Dermis blood vessel endothelial cell (primary cell): ENCODE measurements around the gene CMTM8. TPM values are rescaled to one million over a fixed set of nuclear protein-coding genes. Genes with fewer than 3 reads are reported as not detected.

Experiments used
- DNase-seq: peaks from one replicate; pipeline ENCODE4 v3.0.0; 2010
- total RNA-seq: library from RNA; depleted of rRNA; stranded (reverse); fragments of >200 nt; gene quantifications from 2 replicates; pipeline ENCODE4 v1.2.3, GENCODE V29; 2014

CMTM8 gene
- total RNA-seq, 1 donor from 2014 or later: 4.3 TPM

GRCh38 chr3:32280262-32280910 lies 41.9 kb downstream of the CMTM8 start:
- DNase-seq: peak; percentile 49

GRCh38 chr3:32281570-32282106 lies 43.2 kb downstream of the CMTM8 start:
- no peak for DNase-seq

- DNase-seq: peak; percentile 41
Observed at GRCh38 chr3:32282578-32283154, 44.2 kb downstream of the CMTM8 start.

- DNase-seq: peak; percentile 62
Observed at GRCh38 chr3:32283304-32283703, 44.8 kb downstream of the CMTM8 start.

- DNase-seq: no peak
Observed at GRCh38 chr3:32284443-32285212, 46.1 kb downstream of the CMTM8 start.

- peak; percentile 70 for DNase-seq
Observed at GRCh38 chr3:32285891-32286290, 47.4 kb downstream of the CMTM8 start.

- DNase-seq: no peak
Observed at GRCh38 chr3:32288819-32289218, 50.3 kb downstream of the CMTM8 start.

- no peak for DNase-seq
Observed at GRCh38 chr3:32290619-32291018, 52.1 kb downstream of the CMTM8 start.

GRCh38 chr3:32292085-32292796 lies 53.8 kb downstream of the CMTM8 start:
- DNase-seq: no peak

GRCh38 chr3:32293903-32294302 lies 55.4 kb downstream of the CMTM8 start:
- DNase-seq: no peak

- peak; percentile 85 for DNase-seq
Observed at GRCh38 chr3:32296251-32297204, 58.0 kb downstream of the CMTM8 start.

- no peak for DNase-seq
Observed at GRCh38 chr3:32297366-32297765, 58.9 kb downstream of the CMTM8 start.

- no peak for DNase-seq
Observed at GRCh38 chr3:32301426-32301825, 62.9 kb downstream of the CMTM8 start.

- no peak for DNase-seq
Observed at GRCh38 chr3:32302601-32303398, 64.3 kb downstream of the CMTM8 start.

- DNase-seq: no peak
Observed at GRCh38 chr3:32303399-32303747, 64.9 kb downstream of the CMTM8 start.

- no peak for DNase-seq
Observed at GRCh38 chr3:32303977-32304881, 65.7 kb downstream of the CMTM8 start.

- no peak for DNase-seq
Observed at GRCh38 chr3:32305361-32305876, 66.9 kb downstream of the CMTM8 start.

GRCh38 chr3:32306072-32306471 lies 67.6 kb downstream of the CMTM8 start:
- DNase-seq: no peak

GRCh38 chr3:32307591-32307990 lies 69.1 kb downstream of the CMTM8 start:
- DNase-seq: no peak

GRCh38 chr3:32308378-32308777 lies 69.9 kb downstream of the CMTM8 start:
- DNase-seq: no peak
